Activated CD4-positive, CD25-positive, alpha-beta regulatory T cell treated with anti-CD3 and anti-CD28 coated beads, Interleukin-2, amount 50 U/mL, for 16 hours (primary cell): ENCODE data around the gene TIMM17A.

ENCODE experiments used
- DNase-seq: peaks from one replicate; pipeline ENCODE4 v3.0.0-alpha.2; 2020; ENCODE audit warnings: low read depth, low spot score

Gene TIMM17A

DNA sequence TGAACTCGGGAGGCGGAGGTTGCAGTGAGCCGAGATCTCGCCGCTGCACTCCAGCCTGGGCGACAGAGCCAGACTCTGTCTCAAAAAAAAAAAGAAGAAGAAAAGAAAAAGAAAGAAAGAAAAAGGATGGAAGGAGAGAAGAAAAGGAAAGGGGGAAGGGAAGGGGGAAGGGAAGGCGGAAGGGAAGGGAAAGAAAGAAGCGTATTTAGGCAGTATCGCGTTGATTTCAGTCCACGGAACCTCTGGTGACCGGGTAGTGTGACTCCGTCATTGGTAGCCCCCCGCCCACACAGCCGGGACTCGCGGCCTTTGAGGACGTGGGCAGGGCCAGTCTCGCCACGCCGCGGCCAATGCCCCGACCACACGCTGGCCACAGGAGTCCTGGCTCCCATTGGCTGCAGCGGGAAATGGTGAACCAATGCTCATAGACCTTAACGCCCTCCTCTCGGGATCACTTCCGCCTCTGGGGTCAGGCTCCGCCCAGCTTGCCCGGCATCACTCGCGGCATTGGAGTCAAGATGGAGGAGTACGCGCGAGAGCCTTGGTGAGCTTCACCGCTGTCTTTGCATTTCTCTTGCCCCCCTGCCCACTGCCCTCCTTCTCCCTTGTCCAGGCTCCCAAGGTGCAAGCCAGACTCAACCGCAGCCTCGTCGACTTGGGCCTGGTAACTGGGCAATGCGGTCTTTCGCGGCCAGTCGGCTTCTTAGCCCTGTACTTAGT, at the start of gene TIMM17A:
Gene TIMM17A, plus strand, starts transcription at position 495 of the 720 bp plus-strand sequence. Its CDS starts 24 bp downstream, at position 519.
- DNase-seq: peak; percentile 91

DNA sequence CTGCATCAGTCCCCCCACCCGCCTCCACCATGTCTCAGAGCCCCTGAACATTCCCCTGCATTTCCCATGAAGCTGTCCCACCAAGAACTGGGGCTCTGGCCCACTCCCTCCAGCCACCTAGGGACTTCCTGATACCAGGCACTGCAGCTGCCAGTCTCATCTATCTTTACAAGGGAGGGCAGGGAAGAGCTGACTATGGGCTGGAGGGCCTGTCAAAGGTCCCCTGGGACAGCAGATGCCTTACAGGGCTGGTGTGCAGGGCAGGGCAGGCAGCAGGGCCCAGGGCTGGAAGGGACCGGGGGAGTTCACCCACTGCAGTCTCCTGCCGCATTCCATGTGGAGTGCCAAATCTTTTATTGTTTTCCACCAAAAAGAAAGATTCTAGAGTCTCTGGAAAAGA, 49.0 kb upstream of the TIMM17A start:
- no peak for DNase-seq

DNA sequence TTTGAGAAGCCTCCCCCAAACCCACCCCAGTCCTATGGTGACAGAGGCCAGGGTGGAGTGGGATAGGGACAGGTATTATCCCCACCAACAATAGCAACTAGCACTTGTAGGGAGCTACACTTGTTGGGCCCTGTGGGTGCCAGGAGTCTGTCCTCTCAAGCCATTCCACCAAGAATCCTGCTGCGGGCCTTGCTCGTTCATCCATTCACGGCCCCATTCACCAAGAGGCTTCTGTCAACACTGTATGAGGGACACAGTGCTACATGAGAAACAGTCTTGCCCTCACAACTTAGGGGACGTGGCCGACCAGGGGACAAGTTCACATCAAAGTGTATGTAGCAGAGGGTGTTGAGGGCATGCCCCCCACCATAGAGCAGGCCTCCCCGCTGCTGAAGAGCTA, 47.7 kb upstream of the TIMM17A start:
- DNase-seq: no peak

DNA sequence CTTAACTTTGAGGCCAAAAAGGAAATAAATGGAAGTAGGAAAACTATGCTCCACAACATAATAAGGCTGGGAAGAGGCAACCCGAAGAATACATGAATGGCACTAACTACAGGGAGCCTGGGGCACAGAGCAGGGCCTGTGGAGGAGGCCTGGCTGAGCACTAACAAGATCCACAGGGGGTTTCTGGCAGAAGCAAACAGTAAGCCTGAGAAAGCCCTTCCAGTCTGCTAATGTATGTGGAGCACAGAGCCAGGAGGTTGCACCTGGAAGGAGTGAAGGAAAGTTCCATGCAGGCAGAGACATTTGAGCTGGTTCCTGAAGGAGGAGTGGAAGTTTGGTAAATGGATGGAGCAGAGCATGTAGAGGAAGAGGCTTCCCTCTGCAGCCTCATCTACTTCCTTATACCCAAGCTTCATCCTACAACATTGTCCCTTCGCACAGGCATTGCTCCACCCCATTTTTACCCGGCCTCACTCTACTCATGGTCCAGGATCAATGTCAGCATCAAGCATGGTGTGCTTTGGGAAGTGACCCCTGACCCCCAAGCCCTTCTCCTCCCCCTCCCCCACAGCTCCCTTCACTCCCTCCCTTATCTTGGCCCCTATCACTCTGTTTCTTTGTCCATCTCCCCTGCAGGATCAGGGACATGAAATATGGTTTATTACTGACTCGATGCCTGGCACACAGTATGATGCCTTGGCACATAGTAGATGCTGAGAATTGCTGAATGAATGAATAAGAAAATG, 43.3 kb upstream of the TIMM17A start:
- DNase-seq: no peak

DNA sequence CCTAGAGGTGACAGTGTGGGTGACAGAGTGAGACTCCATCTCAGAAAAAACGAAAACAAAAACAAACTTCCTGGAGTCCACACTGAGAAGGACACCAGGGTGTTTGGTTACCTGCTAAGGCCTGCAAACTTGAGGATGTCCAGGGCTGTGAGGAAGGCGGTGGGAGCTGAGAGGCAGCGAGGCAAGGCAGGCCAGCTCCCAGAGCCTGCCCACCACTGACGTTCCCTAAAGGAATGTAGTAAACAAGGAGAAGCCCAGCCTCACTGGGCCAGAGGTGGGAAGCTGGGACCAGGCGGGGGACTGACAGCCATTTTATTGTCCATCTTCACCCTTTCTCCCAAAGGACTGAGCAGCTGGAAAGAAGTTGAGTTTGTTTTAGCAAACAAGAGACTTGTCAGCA, 42.5 kb upstream of the TIMM17A start:
- no peak for DNase-seq

DNA sequence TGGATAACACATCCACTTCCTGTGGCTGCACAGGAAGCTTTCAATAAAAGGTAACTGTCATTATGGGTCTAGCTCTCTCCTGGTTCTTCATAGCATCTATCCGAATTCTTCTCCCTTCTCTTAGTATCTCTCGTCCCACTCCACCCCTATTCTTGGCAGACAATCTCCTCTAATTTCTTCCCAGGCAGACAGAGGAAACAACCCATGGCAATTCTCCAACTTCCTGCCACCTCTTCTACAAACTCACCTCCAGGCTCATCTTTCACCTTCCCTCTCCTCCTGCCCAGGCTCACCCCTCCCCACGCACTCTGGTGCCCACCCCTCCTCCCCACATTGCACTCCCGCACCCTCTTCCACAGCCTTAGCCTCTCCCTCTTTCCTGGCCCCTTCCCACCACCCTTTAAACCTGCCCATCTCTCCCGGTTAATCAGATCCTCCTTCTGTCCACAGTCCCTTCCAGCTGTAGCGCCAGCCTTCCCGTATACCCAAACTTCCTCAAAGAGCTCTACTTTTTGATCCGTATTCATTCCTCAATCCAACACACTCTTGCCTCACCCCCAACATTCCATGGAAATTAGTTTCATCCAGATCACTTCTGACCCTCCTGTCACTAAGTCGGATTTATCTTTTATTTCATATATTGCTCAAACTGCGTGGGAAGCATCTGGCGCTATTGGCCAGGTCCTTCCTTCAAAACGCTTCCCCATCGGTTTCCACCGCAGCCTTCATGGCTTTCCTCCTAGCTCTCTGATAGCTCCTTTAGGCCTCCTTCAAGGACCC, 40.7 kb upstream of the TIMM17A start:
- no peak for DNase-seq

DNA sequence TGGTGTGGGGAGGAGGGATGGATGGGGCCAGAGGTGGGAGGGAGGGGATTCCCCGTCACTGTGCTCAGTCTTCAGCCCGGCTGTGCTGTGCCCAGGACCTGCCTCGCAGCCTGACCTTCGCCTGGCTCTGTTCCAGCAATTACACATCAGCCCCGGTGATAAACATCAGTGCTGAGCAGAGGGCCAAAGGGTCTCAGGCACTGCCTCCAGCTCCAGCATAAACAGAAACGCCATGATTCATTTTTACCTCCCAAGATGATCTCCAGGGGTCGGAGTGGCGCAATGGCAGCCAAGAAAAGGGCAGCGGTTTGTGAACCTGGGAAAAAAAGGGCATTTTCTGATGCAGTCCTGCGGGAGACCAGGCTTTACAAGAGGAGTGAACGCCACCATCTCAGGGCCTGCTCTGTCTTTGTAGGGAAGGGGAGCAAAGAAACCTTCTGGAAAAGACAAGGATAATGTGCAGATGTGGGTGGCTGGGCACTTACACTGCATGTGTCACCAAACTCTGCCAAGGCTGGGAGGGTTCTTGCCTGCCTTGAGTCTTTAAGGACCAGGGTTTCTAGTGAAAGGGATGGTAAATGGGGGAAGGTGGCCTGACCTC, 38.6 kb upstream of the TIMM17A start:
- DNase-seq: no peak

DNA sequence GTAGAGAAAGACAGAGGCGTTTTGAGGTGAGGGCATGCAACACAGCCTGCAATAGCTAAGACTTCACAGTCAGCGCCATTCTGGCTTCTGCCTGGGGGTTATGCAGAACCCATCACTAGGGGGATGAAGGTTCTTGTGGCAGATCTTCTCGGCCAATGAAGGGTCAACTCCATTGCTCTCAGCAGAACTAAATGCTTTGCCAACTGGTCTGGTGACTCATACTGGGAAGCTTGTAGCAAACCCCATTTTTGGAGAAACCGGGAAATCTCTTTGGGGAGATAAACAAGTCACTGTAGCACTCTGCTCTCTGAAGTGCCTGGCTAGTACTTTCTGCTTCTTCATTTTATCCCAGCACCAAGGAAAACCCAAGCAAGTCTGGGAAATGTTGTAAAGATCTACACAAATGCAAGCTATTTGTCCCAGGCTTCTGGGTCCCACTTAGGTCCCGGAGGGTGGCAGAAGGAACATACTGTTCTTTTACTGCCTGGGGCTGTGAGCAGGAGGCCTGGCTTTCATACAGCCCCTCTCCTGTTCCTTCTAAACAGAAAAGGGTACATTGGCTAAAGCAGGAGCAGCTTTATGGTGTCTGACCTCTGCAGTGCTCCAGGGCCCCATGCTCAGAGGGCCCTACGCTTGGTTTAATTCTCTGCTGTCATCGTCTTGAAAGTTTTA, 37.8 kb upstream of the TIMM17A start:
- no peak for DNase-seq

DNA sequence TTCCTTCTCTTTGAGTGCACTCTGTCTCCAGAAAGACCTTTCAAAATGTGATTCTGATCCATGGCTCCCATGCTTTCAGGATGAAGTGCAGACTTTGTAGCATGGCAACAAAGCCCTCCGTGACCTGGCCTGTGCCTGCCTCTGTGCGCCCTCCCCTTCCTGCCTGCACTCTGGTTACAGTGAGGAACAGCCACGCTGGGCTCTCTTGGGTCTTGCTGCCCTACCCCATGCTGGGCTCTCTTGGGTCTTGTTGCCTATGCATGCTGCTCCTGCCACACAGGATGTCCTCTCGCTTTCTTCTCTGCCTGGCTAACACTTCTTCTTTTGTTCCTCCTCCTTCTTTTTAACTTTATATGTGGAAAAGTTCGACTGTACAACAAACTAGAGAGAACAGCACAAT, 37.0 kb upstream of the TIMM17A start:
- DNase-seq: no peak

DNA sequence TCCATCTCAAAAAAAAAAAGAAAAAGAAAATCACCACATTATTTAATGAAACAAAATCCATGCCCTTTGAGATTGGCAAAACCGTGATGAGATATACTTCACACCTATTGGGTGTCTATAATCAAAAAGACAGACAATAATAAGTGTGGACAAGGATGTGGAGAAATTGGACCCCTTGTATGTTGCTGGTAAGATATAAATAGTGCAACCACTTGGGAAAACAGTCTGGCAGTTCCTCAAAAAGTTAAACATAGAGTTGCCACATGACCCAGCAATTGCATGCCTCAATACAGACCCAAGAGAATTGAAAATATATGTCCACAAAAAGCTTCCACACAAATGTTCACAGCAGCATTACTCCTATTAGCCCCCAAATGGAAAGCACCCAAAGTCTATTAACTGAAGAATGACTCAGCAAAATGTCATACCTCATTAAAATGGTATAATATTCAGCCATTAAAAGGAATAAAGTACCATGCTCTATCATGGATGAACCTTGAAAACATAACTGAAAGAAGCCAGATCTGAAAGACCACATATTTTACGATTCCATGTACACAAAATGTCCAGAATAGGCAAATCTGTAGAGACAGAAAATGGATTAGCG, 33.2 kb upstream of the TIMM17A start:
- DNase-seq: no peak

DNA sequence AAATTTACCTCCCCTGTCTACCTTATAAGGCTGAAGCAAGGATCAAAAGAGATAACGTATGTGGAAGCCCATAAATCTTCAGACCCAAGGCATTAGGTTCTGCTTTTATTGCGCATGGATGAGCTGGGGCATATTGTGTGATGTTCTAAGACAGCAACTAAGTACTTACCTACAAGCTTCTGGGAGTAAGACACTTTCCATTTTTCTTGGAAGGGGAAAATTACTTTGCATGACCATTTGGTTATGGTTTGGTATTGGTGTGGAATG, 30.1 kb upstream of the TIMM17A start:
- DNase-seq: no peak

DNA sequence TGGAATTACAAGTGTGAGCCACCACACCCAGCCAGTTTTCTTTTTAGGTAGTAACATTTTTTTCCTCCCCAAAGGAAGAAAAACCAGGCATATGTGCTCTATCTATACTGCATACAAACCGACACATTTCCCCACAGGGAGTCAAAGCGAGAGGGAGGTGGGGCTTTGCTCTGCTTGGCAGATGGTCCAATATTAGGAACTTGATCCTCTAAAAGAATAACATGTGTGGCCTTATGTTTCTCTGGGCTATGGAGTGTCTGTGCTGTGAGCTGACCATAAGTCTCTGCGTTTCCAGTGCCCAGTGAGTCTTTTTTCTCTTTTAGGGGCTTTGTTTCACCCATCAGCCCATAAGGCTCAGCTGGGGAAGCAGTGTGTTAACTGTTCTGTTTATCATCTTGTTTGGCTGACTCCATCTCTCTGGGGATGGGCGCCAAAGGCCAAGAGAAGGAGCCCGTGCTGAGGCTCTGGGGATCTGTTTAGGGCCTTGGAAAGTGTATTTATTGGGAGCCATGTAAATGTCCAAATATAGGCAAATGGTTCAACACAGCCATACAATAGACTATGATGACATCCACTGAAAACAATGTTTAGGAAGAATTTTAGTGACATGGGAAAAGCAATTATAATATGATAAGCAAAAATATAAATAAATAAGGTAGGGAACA, 29.2 kb upstream of the TIMM17A start:
- no peak for DNase-seq

DNA sequence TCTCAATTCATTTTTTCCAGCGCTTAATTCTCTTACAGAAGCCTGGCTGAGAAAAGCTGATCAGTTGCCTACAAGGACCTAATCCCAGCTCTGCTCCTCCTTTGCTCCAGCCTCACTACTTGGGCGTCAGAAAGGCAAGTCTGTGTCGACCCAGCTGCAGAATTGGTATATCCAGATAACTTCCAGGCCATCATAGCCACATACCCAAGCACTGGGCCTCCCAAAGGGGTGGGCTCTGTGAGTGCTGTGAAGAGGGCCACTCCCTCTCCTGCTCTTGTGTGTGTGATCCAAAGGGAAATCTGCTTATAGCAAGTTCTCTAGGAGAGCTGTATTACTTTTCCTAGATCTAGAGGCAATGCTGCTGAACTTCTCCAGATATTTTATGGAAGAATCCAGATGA, 27.0 kb upstream of the TIMM17A start:
- no peak for DNase-seq

DNA sequence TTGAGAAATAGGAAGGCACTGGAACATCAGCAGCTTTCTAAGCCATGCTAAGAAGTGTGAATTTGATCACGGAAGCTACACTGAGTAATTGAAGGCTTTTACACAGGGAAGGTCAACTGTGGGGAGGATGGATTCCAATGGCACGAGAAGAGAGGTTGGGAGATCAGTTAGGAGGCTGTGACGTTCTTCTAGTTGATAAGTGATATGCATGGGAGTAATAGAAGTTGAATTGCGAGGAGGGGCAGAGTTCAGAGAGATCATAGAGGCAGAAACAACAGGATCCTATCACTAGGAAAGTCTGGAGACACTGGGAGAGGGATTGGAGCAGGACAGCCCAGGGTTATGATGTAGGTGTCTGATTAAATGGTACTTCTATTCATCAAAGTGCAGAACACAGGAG, 25.2 kb upstream of the TIMM17A start:
- no peak for DNase-seq

DNA sequence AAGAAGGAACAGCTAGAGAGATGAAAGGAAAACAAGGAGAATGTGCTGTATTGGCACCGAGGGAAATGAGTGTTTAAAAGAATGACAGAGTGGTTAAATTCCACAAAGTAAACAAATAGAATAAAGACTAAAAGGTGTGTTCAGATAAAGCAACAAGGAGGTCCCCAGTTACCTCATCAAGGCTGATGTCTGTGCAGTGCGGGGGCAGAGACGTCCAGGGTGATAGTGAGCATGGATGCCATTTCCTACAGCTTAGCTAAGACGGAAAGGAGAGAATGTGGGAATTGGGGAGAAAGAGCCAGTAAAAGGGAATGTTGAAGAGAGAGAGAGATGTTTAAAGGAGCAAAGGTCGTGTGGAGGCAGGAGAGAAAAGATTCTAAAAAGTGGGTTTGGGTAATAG, 24.5 kb upstream of the TIMM17A start:
- no peak for DNase-seq

DNA sequence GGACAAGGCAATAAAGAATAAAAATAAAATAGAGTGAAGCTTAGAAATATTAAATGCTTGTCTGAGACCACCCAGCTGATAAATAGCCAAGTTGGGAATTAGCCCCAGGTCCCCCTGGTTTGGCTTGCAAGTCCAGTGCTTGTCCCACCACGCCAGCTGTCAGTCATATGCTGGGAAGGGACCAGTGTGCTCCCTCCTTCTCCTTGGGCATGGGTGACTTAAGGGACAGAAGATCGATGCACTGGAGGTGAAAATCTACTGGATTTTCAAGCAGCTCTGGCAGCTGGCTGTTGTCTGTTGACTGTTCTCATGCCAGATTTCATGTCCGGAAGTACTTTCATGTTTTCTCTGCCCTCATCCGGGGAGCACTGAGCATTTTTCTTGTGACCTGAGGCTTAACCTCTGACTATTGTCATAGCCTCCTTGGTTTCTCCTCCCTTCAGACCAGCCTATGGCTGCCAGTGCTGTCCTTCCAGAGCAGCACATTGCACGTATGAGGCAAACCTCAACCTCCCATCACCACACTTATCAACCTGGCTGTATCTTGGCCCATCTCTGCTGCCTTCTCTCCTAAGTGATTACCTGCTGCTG, 21.4 kb upstream of the TIMM17A start:
- DNase-seq: no peak

DNA sequence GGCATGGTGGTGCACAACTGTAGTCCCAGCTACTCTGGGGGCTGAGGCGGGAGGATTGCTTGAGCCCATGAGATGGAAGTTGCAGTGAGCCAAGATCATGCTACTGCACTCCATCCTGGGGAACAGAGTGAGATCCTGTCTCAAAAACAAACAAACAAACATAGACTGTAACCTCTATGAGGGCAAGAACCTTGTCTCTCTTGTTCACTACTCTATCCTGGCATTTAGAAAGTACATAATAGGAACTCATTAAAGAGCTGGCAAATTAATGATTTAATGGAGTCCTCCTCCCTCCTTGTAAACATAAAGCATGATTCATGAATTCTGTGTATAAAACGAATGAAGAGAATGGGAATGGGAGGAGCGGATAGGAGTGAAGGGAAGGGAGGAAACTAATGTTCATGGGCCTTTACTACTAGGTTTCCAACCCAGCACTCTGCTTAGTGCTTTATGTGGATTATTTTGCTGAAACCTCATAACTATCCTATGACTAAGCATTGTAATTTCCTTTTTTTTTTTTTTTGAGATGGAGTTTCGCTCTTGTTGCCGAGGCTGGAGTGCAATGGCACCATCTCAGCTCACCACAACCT, 17.6 kb upstream of the TIMM17A start:
- no peak for DNase-seq

DNA sequence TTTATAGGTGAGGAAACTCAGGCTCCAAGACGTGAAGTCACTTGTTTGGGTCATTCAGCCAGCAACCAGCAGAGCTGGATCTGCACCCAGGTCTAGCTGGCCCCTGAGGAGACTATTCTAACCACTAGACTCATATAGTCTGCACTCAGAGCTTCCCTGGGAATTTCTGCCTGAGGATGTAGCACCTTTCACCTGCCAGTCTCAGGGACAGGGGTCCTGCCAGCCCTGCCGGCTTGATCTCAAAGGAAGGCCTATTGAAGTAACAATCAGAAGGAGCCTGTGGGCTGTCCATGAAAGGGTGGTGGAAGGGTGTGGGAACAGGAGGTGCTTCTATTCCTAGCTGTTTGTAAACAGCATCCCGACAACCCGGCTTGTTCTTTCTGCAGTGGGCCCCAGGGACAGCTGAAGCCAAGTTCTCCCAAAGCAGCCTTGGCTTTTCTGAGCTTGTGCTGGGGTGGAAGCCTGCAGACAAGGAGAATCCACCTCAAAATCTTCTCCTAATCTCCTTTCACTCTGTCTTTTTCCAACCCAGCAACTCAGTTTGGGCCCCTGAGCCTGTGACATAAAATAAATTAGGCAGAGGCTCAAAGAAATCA, 16.8 kb upstream of the TIMM17A start:
- DNase-seq: no peak

DNA sequence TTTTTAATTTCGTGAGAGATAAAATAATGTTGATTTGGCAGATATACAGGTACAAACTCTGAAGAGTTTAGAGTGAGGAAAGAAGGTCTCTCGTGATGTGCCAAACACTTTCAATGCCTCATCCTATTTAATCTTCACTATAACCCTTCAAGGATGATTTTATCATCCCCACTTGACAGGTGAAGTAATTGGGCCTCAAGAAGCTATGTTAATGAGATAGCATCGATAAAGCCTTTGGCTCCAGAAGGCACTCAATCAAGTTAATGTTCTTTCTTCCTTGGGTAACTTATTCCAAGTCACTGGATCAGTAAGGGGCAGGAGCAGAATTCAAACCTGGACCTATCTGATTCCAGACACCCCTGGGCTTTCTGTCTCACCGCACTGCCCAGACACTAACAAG, 16.2 kb upstream of the TIMM17A start:
- DNase-seq: no peak

DNA sequence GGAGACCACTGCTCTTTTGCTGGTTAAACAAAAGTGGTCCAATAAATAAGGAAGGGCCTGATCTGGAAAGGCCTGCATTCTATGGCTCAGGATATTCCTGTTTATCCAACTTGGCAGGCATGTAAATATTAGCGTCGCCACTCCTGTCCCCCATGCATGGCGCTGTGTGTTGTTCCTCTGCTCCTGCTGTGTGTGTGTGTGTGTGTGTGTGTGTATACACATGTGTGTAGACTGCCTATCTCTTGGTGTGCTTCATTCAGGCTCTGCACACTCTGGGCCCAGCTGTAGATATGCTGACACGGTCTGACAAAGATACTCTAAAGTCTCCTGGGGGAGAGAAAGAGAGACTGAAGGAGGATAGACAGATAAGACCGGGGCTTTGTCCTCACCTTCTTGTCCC, 15.7 kb upstream of the TIMM17A start:
- no peak for DNase-seq
